Heart left ventricle (tissue), 13 donors: ENCODE data around the gene SMTNL1.

Experiments used
- POLR2A ChIP-seq, 2 donors: fragments of 450-650 bp; IDR thresholded peaks; one replicate each; pipeline ENCODE4 v1.6.1; 2017; ENCODE audit warnings: antibody characterized with exemption in 2 of 2, mild to moderate bottlenecking in 2 of 2, moderate library complexity in 2 of 2
- TF ChIP-seq, protein P1 (sequence below), 12 donors: fragments of 200-600 bp; sonication (generic) in 4 of 12; IDR thresholded peaks; one replicate each; pipeline versions ENCODE4 v1.5.0 to v1.8.0; 2018 to 2022; ENCODE audit warnings: antibody characterized with exemption in 12 of 12, mild to moderate bottlenecking in 5 of 12
- donor health status: ischemic (EF 13 %, LVEDD 7.1; RV severe dilation, severe dysfunction).
- donor health status: DM: no; HTN: yes; CAD: no.
- donor health status: DM: no; HTN: no; CAD: no.
- donor health status: ischemic (EF 25% LVEDD 6.9; RV normal size, moderate dysfunction).
- donor health status: ischemic (EF 25% LVEDD 5.7; RV mildly dilated, moderate dysfunction).
- donor health status: ischemic (EF 35%, LVEDD 5.7; RV mildly dilated, moderate dysfunction).
- donor health status: nonischemic (EF 11% LVEDD 7.7; RV severe dilation, severe dysfunction).
- donor health status: DM: yes; HTN: yes; CAD: no.
- donor health status: PGD.
- donor health status: ischemic (EF 29% LVEDD 5.4; RV normal size, mild dysfunction).
- donor health status: nonischemic (EF 23%, LVEDD 6.1; RV moderate dilation, normal function).

DNA sequence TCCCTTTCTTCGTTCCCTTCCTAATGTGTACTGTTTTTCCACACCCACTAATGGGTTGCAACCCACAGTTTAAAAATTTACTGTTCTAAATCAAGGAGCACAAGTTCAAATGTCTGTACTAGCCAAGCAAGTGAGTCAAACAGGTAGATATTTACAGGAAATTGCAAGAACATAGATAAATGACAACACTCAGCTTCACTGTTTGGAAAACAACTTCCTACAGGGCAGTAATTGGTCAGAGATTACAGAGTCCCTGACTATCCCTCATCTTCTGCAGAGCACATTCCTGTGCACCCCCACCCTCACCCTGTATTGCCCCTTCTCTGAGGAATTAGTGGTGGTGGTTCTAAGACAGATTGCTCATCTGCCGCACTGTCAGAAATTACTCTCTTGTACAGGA lies 62.0 kb downstream of the SMTNL1 start:
- TF ChIP-seq, protein P1, sequence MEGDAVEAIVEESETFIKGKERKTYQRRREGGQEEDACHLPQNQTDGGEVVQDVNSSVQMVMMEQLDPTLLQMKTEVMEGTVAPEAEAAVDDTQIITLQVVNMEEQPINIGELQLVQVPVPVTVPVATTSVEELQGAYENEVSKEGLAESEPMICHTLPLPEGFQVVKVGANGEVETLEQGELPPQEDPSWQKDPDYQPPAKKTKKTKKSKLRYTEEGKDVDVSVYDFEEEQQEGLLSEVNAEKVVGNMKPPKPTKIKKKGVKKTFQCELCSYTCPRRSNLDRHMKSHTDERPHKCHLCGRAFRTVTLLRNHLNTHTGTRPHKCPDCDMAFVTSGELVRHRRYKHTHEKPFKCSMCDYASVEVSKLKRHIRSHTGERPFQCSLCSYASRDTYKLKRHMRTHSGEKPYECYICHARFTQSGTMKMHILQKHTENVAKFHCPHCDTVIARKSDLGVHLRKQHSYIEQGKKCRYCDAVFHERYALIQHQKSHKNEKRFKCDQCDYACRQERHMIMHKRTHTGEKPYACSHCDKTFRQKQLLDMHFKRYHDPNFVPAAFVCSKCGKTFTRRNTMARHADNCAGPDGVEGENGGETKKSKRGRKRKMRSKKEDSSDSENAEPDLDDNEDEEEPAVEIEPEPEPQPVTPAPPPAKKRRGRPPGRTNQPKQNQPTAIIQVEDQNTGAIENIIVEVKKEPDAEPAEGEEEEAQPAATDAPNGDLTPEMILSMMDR (IDR thresholded peaks at IDR 0.05), result no peak
- TF ChIP-seq POLR2A (IDR thresholded peaks at IDR 0.05), result no peak
